K562 (cell line): Measurements from ENCODE around the gene HSDL2. TPM values are rescaled to one million over a fixed set of nuclear protein-coding genes. Genes with fewer than 3 reads are reported as not detected.

ENCODE experiments used
- DIDO1 ChIP-seq: fragments of 450-650 bp; IDR thresholded peaks from 2 replicates; pipeline ENCODE4 v1.6.1; 2016; ENCODE audit warnings: low read depth, missing biosample characterization, missing genetic modification characterization
- ETV5 ChIP-seq: sonication (generic); formaldehyde crosslinking; IDR thresholded peaks from 2 replicates; pipeline ENCODE4 v1.4.0; 2020; ENCODE audit warnings: low read depth, mild to moderate bottlenecking, missing genetic modification reagents
- MECOM ChIP-seq: fragments of 250-450 bp; sonication (Bioruptor Pico); IDR thresholded peaks from 2 replicates; pipeline ENCODE4 v1.8.0; 2022; ENCODE audit warnings: inconsistent platforms
- NCOR1 ChIP-seq: fragments of 450-650 bp; IDR thresholded peaks from 2 replicates; pipeline ENCODE4 v1.6.1; 2016; ENCODE audit warnings: mild to moderate bottlenecking, moderate library complexity
- SIN3A ChIP-seq, 2 experiments: fragments of 150-350 bp in 1 of 2; IDR thresholded peaks; 2 replicates each; pipeline ENCODE4 v1.6.1; 2011 to 2016; ENCODE audit warnings: borderline replicate concordance in 2 of 2, low read depth in 2 of 2, low read length in 2 of 2, mild to moderate bottlenecking in 2 of 2, moderate library complexity in 2 of 2; ENCODE audit not compliant: control insufficient read depth in 1 of 2
- TCF7 ChIP-seq: sonication (generic); IDR thresholded peaks from 2 replicates; pipeline ENCODE4 v1.6.1; 2016; ENCODE audit warnings: antibody characterized with exemption, borderline replicate concordance
- ZC3H4 ChIP-seq: sonication (generic); formaldehyde crosslinking; IDR thresholded peaks from 2 replicates; pipeline ENCODE4 v1.9.0; 2021; ENCODE audit warnings: missing genetic modification reagents, borderline replicate concordance
- ZNF707 ChIP-seq: fragments of 250-450 bp; sonication (Bioruptor Pico); conservative IDR thresholded peaks from 2 replicates; pipeline ENCODE4 v1.8.0; 2022; ENCODE audit warnings: inconsistent platforms, mild to moderate bottlenecking, moderate library complexity
- ZNF785 ChIP-seq: fragments of 250-450 bp; sonication (Bioruptor Pico); IDR thresholded peaks from 2 replicates; pipeline ENCODE4 v1.4.0; 2020; ENCODE audit warnings: mild to moderate bottlenecking
- polyA plus RNA-seq, 8 experiments: library from polyadenylated mRNA; depleted of rRNA in 4 of 8; stranded (reverse) in 5 of 8; unstranded in 3 of 8; fragments of >200 nt; fragmentation: Nextera tagmentation in 2 of 8; fragmentation: Illumina TruSeq in 1 of 8; extraction: Ambion mirVana in 2 of 8; extraction: Trizol in 1 of 8; gene quantifications; 2 replicates each; pipeline versions ENCODE4 v1.2.1 to v1.2.3, GENCODE V29; 2011 to 2014; ENCODE audit warnings: inconsistent platforms in 1 of 8, missing spikeins in 1 of 8
- total RNA-seq, 7 experiments: library from RNA; depleted of rRNA in 6 of 7; stranded (reverse); fragments of >200 nt in 6 of 7; fragmentation: Illumina TruSeq in 2 of 7; extraction: Trizol in 2 of 7; gene quantifications; 2 replicates each; pipeline versions ENCODE4 v1.2.1 to v1.2.3, GENCODE V29; 2011 to 2021; ENCODE audit warnings: low replicate concordance in 1 of 7
- TF ChIP-seq, protein P1 (sequence below), 2 experiments: fragments of 450-650 bp; IDR thresholded peaks; 2 replicates each; pipeline ENCODE4 v1.6.1; 2018; ENCODE audit warnings: mild to moderate bottlenecking in 2 of 2, low read depth in 1 of 2; ENCODE audit not compliant: partially characterized antibody in 2 of 2
- TF ChIP-seq, protein P2 (sequence below): fragments of 250-450 bp; sonication (Bioruptor Pico); IDR thresholded peaks from 2 replicates; pipeline ENCODE4 v1.9.0; 2021; ENCODE audit warnings: mild to moderate bottlenecking
- TF ChIP-seq, protein P3 (sequence below): sonication (generic); formaldehyde crosslinking; IDR thresholded peaks from 2 replicates; pipeline ENCODE4 v1.8.1; 2023; ENCODE audit warnings: mild to moderate bottlenecking, missing genetic modification reagents
- TF ChIP-seq, protein P4 (sequence below), 2 experiments: fragments of 450-650 bp in 1 of 2; sonication (generic) in 1 of 2; formaldehyde crosslinking; conservative IDR thresholded peaks; 2 replicates each; pipeline versions ENCODE4 v1.4.0 to v1.8.1; 2020 to 2022; ENCODE audit warnings: mild to moderate bottlenecking in 1 of 2, missing genetic modification reagents in 1 of 2

HSDL2 gene
- total and polyA plus RNA-seq, 9 of the 15 experiments (the other 6 are each of a cell fraction or from before 2014, with no cell fraction given), result 22.8 to 74.1 (median 35.6) TPM

DNA sequence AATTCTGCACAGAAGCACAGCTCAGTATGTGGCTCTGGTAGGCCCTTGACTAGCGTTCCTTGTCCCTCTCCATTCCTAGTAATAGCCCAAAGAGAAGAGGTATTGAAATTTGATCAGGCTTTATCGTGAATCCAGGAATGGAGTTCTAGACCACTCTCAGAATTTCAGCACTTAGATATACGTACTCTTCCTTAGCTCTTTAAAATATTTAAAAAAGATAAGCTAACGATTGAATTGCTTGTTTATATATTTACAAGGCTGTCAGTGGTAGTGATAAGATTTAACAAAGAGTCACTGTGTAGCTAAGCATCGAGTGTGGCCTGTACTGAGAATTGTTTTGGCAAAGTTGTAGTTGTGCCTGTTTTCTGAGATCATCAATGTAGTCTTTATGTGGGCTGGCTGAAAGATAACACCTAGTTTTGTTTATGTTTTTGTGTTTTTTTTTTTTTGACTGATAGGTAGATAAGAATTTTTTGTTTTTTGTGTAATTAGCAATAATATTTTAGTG lies 109.2 kb downstream of the HSDL2 start (continued):
- TF ChIP-seq MECOM (CRISPR knock-in tag) (no peak), ZC3H4 (no peak), TCF7 (no peak), SIN3A (IDR thresholded peaks at IDR 0.05; ENCODE audit: borderline replicate concordance in 2 of 2, control insufficient read depth in 1 of 2, low read depth in 2 of 2, low read length in 2 of 2) (no peak), ETV5 (CRISPR knock-in tag) (no peak), NCOR1 (peak; percentile 32; the same call in 1 of the 2 replicates), ZNF785 (CRISPR knock-in tag) (no peak), ZNF707 (CRISPR knock-in tag) (no peak), DIDO1 (tag) (no peak)
- TF ChIP-seq, protein P1, sequence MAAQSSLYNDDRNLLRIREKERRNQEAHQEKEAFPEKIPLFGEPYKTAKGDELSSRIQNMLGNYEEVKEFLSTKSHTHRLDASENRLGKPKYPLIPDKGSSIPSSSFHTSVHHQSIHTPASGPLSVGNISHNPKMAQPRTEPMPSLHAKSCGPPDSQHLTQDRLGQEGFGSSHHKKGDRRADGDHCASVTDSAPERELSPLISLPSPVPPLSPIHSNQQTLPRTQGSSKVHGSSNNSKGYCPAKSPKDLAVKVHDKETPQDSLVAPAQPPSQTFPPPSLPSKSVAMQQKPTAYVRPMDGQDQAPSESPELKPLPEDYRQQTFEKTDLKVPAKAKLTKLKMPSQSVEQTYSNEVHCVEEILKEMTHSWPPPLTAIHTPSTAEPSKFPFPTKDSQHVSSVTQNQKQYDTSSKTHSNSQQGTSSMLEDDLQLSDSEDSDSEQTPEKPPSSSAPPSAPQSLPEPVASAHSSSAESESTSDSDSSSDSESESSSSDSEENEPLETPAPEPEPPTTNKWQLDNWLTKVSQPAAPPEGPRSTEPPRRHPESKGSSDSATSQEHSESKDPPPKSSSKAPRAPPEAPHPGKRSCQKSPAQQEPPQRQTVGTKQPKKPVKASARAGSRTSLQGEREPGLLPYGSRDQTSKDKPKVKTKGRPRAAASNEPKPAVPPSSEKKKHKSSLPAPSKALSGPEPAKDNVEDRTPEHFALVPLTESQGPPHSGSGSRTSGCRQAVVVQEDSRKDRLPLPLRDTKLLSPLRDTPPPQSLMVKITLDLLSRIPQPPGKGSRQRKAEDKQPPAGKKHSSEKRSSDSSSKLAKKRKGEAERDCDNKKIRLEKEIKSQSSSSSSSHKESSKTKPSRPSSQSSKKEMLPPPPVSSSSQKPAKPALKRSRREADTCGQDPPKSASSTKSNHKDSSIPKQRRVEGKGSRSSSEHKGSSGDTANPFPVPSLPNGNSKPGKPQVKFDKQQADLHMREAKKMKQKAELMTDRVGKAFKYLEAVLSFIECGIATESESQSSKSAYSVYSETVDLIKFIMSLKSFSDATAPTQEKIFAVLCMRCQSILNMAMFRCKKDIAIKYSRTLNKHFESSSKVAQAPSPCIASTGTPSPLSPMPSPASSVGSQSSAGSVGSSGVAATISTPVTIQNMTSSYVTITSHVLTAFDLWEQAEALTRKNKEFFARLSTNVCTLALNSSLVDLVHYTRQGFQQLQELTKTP (IDR thresholded peaks at IDR 0.05; ENCODE audit: low read depth in 1 of 2, partially characterized antibody in 2 of 2), result no peak
- TF ChIP-seq, protein P2, sequence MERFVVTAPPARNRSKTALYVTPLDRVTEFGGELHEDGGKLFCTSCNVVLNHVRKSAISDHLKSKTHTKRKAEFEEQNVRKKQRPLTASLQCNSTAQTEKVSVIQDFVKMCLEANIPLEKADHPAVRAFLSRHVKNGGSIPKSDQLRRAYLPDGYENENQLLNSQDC (CRISPR knock-in tag), result no peak
- TF ChIP-seq, protein P3, sequence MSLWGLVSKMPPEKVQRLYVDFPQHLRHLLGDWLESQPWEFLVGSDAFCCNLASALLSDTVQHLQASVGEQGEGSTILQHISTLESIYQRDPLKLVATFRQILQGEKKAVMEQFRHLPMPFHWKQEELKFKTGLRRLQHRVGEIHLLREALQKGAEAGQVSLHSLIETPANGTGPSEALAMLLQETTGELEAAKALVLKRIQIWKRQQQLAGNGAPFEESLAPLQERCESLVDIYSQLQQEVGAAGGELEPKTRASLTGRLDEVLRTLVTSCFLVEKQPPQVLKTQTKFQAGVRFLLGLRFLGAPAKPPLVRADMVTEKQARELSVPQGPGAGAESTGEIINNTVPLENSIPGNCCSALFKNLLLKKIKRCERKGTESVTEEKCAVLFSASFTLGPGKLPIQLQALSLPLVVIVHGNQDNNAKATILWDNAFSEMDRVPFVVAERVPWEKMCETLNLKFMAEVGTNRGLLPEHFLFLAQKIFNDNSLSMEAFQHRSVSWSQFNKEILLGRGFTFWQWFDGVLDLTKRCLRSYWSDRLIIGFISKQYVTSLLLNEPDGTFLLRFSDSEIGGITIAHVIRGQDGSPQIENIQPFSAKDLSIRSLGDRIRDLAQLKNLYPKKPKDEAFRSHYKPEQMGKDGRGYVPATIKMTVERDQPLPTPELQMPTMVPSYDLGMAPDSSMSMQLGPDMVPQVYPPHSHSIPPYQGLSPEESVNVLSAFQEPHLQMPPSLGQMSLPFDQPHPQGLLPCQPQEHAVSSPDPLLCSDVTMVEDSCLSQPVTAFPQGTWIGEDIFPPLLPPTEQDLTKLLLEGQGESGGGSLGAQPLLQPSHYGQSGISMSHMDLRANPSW (CRISPR knock-in tag), result no peak
- TF ChIP-seq, protein P4, sequence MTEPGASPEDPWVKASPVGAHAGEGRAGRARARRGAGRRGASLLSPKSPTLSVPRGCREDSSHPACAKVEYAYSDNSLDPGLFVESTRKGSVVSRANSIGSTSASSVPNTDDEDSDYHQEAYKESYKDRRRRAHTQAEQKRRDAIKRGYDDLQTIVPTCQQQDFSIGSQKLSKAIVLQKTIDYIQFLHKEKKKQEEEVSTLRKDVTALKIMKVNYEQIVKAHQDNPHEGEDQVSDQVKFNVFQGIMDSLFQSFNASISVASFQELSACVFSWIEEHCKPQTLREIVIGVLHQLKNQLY (CRISPR knock-in tag; conservative IDR thresholded peaks at IDR 0.05), result no peak
